Limb (tissue), 2 donors: ENCODE data around the gene DAPP1.

Experiments used
- DNase-seq, 2 donors: peaks; one replicate each; pipeline ENCODE4 v3.0.0-alpha.2; 2016; ENCODE audit errors: extremely low spot score in 2 of 2

DAPP1 gene

DNA sequence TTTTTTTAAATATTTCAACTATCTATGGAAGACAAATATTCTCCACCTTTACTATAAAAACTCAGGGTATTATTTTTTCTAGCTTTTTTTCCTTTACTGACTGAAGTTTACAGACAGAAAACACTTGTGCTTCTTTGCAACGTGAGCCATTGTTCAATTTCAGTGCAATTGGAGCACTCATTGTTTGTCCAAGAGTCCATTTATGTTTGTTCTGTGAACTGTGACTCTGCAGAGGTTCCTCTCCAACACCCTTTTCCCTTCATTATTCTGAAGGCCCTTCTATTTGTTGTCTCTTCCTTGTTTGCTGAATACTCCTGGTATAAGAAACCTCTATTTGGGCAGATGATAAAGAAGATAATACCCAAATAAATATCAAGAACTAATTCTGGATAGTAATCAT is 37.4 kb downstream of the DAPP1 start:
- DNase-seq: no peak

DNA sequence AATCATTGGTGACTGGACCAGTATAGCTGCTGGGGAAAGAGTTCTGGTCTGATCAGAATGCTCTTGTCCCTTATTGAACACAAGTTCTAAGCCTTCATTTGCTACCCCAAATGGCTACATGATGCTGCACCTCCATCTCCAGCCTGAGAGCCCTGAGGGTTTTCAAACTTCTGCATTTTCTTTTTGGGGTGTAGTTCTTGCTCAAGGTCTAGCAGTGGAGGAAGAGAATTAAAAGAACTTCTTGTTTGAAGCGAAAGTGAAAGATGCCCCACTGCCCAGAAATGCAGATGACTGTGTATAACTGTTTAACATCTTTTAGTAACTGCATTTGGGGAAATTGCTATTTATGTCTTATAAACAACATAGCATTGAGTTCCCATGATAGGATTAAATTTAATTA is 39.1 kb downstream of the DAPP1 start:
- DNase-seq: no peak

- DNase-seq: no peak
These were observed 39.5 kb downstream of the DAPP1 start for GRCh38 chr4:99856166-99856565.

- no peak for DNase-seq
These were observed 40.7 kb downstream of the DAPP1 start for GRCh38 chr4:99857307-99857706.

DNA sequence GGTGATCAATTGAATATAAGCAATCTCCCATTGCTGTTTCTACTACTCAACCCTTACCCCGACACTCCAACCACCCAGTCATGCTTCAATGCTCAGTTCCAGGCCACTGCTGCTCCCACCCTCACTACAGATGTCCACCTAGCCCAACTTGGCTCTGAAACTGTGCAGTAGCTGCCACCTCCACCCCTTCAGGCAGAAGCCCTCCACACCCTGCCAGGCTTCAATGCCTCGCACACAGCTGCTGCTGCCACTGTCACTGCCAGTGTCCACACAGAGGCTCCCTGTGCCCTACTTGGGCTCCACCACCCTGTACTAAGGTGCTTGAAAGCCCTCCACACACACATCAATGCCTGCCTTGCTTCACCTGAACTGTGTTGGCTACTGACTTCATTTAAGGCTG is 43.0 kb downstream of the DAPP1 start:
- DNase-seq: no peak

DNA sequence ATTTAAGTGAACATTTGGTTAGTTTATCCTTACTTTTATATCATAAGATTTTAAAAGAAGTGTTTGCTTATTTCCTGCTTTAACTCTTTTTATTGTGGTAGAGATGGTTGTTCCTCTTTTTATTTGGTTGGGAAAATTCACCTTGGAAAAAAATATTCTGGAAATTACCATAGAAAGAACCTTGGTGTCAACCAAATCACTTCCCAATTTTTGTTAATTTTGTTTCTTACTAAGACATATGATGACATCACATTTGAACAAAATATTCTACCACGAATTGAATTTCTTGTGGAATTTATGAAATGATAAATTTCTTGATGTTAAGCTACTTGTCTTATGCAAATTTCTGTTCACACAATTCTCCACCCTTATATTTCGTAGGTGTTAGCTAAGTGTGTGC is 43.9 kb downstream of the DAPP1 start:
- no peak for DNase-seq

DNA sequence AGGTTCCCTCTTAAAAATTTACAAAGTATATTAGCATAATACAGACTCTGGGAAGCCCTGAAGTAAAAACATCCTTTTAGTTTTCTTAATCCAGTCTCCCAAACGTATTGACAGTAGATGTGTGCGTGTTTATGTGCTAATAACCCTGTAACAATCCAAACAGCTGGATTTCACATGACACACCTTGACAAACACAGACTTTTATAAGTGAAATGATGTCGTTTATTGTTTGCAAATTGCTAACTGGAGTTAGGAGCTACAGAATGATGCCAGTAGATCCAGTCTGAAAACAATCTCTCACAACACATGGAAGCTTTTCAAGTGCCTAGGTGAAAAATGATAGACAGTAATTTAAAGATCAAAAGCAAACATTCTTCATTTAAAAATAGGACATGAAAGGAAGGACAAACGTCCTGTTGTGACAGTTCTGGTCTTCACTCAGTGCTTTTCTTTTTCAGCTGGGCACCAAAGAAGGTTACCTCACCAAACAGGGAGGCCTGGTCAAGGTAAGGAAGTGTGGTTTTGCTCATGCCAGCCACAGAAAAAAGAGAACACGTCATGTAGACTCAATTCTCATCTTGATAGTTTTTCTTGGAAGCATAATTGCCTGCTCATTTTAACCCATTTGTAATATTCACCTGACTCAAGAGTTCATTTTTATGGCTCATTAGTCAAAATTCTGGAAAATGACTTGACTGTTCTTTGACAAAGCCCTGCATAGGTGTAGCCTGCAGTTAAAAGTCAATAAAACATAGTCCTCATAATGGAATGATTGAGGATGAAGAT is 44.7 kb downstream of the DAPP1 start:
- DNase-seq: no peak

GRCh38 chr4:99863804-99864203 is 47.2 kb downstream of the DAPP1 start:
- DNase-seq: no peak

- DNase-seq: peak in 1 of 2 donors; percentile 3
These were observed 51.5 kb downstream of the DAPP1 start for GRCh38 chr4:99868126-99868596.

DNA sequence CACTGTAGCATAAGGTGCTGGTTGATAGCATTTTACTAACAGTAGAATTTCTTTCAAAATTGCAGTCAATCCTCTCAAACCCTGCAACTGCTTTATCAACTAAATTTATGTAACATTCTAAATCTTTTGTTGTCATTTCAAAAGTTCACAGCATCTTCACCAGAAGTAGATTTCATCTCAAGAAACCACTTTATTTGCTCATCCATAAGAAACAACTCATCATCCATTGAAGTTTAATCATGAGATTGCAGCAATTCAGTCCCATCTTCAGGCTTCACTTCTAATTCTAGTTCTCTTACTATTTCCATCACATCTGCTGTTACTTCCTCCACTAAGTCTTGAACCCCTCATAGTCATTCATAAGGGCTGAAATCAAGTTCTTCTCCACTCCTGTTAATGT is 55.9 kb downstream of the DAPP1 start:
- DNase-seq: no peak

DNA sequence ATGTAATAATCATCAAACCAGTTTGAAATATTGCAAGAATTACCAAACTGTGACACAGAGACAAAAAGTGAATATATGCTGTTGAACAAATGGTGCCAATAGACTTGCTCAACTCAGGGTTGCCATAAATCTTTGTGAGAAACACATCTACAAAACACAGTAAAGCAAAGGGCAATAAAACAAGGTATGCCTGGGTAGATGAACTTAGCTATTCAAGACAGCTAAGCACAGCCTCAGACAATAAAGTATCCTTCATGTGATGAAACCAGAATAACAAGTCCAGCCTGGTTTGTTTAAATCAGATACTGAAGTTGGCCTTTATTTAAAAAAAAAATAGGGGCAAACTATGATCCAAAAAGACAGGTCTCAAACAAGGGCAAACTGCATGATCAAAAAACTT is 58.4 kb downstream of the DAPP1 start:
- no peak for DNase-seq

GRCh38 chr4:99876946-99877345 is 60.3 kb downstream of the DAPP1 start:
- DNase-seq: no peak

DNA sequence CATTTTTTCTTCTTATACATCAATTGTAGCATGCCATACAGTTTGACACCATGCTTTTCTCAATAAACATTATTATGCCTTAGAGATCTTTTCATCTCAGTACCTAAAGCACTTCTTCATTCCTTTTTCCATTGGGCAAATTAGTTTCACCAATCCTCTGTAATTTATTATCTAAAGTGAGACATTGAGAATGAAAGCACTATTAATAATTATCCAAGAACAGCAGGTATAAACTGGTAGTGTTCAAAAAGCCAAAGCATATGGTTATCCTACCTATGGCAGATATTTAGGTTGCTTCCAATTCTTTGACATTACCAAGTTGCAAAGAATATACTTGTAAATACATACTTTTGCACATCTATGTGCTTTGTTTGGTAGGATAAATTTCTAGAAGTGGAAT is 62.0 kb downstream of the DAPP1 start:
- DNase-seq: no peak

DNA sequence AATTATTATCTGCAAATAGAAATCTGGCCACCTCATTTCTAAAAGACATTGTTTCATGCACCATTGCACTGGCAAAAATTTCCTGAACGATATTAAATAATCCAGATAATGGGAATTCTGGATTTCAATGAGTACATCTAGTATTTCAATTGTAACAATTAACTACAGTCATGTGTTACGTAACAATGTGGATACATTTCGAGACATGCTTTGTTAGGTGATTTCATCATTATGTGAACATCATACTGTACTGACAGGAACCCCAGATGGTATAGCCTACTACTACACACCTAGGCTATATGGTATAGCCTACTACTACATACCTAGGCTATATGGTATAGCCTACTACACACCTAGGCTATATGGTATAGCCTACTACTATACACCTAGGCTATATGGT is 62.8 kb downstream of the DAPP1 start:
- no peak for DNase-seq

DNA sequence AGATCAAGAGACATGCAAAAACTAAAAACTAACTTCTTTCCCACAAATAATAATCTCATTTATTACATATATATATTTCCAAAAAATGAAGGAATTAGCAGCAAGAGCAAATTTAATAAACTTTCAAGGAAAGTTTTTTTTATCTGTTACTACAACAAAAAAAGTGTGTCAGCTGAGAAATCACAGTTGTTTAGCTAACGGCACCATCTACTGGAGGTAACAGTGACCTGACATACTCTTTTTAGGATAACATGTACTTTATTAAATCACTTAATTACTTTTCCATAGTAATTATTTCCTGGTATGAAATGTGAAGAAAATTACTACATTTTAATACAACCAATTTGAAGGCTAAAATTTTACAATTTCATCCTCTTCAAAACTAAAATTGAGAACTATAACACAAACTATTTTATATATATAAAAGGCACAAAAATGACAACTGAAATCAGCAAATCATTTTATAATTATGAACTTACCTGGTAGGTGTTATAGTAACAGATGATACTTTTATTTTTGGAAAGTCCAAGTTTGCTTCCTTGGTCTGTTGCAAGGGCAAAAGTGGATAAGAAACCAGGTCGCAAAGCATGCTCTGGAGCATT is 68.5 kb downstream of the DAPP1 start:
- DNase-seq: peak in 1 of 2 donors; percentile 13

- DNase-seq: no peak
These were observed 69.1 kb downstream of the DAPP1 start for GRCh38 chr4:99885687-99886086.

GRCh38 chr4:99886146-99886545 is 69.5 kb downstream of the DAPP1 start:
- DNase-seq: no peak

GRCh38 chr4:99887837-99888236 is 71.2 kb downstream of the DAPP1 start:
- no peak for DNase-seq

DNA sequence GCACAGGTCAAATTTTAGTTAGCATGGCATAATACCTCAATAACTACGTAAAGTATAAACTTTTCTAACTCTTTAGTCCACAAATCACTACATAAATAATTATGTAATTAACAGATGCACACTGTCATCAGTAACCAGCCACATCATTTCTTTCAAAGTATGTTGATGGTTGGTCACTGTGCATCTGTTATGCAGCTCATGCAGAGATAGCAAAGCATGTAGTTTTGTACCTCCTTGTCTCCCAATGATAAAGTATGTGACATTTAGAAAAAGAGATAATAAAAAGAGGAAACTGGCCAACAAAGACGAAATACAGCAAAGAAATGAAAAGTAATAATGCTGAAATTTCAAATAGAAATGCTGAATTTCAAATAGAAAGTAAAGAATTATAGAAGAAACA is 74.7 kb downstream of the DAPP1 start:
- no peak for DNase-seq

DNA sequence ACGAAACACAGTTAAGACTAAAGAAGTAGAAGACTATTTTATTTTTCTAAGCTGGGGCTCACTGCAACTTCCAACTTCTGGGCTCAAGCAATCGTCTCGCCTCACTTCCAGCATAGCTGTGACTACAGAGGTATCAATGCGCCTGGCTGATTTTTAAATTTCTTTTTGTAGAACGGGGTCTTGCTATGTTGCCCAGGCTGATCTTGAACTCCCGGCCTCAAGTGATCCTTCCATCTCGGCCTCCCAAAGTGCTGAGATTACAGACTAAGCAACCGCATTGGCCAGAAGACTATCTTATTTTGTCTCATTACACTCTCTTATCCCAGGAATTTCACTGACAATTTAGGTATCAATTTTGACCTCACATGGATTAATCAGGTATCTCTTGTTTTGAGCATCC is 76.4 kb downstream of the DAPP1 start:
- no peak for DNase-seq

DNA sequence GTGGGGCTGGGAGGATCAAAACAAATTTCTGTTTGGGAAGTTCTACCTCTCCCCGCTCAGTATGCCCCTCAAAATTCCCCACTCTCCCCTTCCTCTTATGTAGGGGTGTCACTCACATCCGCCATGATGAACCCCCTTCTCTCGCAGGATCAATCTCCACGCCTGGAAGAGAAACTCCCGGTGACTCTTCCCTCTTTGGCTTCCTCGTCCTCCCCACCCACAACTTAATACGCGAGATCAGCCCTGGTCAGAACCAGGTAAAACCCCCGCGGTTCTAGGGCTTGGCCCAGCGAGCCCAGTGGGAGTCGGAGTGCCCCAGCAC is 77.2 kb downstream of the DAPP1 start:
- DNase-seq: no peak

- DNase-seq: peak; percentile 93 to 94
These were observed 77.8 kb downstream of the DAPP1 start, which contains the start of gene LAMTOR3 for GRCh38 chr4:99894161-99894997. LAMTOR3 (minus strand) TSS chr4:99894427; CDS start chr4:99893963, 464 bp downstream.
